DOHH2 (cell line): Measurements from ENCODE around the gene NR3C2.

Experiments used
- EZH2phosphoT487 ChIP-seq: fragments of 200-600 bp; sonication (generic); IDR thresholded peaks from 2 replicates; pipeline ENCODE4 v1.6.1; 2017; ENCODE audit warnings: borderline replicate concordance, mild to moderate bottlenecking, antibody characterized with exemption, low read length, moderate library complexity, mixed read lengths
- TF ChIP-seq, protein P1 (sequence below): fragments of 200-600 bp; sonication (generic); IDR thresholded peaks from one replicate; pipeline ENCODE4 v1.5.1; 2014; ENCODE audit warnings: antibody characterized with exemption, mild to moderate bottlenecking, low read depth, low read length; ENCODE audit not compliant: poor library complexity, severe bottlenecking

DNA sequence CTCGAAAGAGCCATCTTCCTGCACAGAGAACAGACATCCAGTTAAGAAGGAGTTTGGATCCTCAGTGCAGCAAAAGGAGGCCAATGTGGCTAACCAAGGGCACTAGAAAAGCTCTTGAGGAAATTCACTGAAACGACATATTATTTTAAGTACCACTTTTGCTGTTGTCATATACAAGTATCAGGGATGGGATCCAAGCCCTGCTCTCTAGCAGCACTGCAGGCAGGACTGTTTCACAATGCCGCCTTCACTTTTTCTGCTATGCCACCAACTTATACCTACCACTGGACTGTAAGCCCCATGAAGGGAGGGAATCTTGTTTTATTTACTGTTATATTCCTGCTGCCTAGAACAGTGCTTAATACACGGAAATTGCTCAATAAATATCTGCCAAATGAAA, 299.0 kb downstream of the NR3C2 start:
- TF ChIP-seq EZH2phosphoT487: no peak
- TF ChIP-seq, protein P1, sequence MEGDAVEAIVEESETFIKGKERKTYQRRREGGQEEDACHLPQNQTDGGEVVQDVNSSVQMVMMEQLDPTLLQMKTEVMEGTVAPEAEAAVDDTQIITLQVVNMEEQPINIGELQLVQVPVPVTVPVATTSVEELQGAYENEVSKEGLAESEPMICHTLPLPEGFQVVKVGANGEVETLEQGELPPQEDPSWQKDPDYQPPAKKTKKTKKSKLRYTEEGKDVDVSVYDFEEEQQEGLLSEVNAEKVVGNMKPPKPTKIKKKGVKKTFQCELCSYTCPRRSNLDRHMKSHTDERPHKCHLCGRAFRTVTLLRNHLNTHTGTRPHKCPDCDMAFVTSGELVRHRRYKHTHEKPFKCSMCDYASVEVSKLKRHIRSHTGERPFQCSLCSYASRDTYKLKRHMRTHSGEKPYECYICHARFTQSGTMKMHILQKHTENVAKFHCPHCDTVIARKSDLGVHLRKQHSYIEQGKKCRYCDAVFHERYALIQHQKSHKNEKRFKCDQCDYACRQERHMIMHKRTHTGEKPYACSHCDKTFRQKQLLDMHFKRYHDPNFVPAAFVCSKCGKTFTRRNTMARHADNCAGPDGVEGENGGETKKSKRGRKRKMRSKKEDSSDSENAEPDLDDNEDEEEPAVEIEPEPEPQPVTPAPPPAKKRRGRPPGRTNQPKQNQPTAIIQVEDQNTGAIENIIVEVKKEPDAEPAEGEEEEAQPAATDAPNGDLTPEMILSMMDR: no peak
